ENCODE measurements around the gene TMEM53.

DNA sequence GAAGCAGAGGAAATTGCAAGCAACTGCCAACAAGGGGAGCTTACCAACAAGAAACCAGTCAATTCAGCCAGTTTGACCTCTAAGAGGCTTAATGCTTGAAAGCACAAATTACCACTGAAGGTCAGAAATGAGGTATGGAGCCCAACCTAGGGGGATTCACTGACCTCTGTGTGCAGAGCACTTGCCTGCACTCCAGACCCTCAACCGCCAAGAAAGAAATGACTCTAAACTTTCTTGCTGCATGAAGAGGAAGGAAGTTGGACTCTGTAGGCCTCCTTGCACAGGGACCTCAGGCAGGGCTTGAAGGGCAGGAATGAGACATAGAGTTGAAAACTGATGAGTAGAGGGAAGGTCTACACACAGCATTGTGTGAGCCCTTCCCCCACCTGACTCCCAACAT lies 10.2 kb upstream of the TMEM53 start:
- TF ChIP-seq, protein P1, sequence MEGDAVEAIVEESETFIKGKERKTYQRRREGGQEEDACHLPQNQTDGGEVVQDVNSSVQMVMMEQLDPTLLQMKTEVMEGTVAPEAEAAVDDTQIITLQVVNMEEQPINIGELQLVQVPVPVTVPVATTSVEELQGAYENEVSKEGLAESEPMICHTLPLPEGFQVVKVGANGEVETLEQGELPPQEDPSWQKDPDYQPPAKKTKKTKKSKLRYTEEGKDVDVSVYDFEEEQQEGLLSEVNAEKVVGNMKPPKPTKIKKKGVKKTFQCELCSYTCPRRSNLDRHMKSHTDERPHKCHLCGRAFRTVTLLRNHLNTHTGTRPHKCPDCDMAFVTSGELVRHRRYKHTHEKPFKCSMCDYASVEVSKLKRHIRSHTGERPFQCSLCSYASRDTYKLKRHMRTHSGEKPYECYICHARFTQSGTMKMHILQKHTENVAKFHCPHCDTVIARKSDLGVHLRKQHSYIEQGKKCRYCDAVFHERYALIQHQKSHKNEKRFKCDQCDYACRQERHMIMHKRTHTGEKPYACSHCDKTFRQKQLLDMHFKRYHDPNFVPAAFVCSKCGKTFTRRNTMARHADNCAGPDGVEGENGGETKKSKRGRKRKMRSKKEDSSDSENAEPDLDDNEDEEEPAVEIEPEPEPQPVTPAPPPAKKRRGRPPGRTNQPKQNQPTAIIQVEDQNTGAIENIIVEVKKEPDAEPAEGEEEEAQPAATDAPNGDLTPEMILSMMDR (IDR thresholded peaks at IDR 0.05): no peak
- no peak for TF ChIP-seq POLR2A (IDR thresholded peaks at IDR 0.05)

Data from thyroid gland (tissue), 4 donors.